Stimulated activated CD4-positive, alpha-beta T cell treated with anti-CD3 and anti-CD28 coated beads, Interleukin-1b, Interleukin-23, amount 100 ng/mL, for 24 hours (primary cell): Measurements from ENCODE around the gene KIF1A.

ENCODE experiments used
- DNase-seq, 4 experiments: peaks; one replicate each; pipeline ENCODE4 v3.0.0-alpha.2; 2020; ENCODE audit warnings: low read depth in 4 of 4, low spot score in 1 of 4

The KIF1A gene

DNA sequence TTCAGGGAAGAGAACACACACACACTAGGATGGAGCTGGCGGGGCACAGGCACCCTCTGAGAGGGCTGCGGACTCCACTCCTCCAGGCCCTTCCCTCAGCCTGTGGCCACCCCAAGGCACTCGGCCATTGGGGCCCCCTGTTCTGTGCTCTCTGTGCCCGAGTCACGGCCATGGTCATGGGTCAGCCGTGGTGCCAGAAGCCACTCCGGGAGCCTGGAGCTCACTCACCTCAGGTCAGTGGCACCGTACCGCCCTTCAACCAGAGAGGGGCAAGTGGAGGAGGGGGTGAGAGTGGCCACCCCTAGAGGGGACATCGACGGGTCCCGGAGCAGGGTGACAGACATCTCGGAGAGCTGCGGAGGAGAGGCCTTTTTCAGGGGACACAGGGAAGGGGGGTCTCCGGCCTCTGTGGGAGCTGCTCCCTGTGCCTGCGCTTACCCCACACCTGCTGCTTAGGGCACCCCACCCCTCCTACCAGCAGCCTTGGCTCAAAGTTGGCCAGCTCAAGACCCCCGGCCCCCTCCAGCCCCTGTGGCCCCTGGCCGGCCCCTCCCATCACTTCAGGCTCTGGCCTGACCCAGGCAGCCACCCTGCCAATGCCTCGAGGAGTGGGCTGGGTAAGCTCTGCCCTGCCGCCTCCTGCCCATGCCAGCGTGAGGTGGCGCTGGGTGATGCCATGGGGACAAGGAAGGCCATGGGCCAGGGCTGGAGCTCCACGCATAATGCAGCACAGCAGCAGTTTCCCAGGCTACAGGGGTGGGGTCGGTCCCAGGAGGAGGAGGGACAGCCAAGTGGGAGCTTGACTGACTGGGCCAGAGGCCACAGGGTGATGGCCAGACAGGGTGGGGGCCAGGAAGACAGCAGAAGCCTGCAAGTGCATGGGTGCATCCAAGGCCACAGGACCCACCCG lies 99.1 kb downstream of the KIF1A start:
- no peak for DNase-seq

DNA sequence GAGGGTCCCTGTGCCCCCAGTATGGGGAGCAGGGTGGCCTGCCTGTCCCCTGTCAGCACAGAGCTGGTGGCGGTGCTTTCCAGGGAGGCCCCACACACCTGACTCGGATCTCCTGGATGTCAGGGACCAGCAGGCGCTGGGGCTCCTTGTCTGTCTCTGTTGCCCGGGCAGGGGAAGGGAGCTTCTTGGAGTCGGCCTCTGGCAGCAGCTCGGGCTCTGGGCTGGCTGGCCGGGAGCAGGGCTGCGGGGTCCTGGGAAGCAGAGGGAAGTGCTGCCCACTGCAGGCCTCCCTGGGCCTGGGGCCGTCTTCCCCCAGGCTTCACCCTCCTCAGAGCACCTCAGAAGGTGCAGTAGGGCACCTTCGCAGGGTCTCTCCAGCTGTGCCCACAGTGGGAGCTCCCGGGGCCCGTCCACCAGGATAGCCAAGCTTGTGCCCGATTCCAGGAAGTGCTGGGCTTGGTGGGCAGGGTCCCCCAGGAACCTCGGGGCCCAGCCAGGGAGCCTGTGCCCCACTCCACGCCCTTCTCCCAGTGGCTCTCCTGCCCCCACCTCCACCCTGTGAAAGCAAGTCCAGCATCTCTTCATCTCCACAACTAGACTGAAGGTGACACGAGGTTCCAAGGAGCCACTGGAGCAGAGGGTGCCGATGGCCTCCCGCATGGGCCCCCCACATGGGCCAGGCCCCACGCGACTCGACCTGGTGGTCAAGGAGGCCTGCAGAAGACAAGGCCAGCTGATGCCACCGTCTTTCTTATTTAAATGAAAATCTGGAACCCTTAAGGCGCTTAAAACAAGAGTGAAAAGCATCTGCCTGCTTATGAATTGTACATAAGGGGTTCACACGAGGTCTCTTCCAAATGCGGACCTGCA lies 100.1 kb downstream of the KIF1A start:
- DNase-seq: no peak

DNA sequence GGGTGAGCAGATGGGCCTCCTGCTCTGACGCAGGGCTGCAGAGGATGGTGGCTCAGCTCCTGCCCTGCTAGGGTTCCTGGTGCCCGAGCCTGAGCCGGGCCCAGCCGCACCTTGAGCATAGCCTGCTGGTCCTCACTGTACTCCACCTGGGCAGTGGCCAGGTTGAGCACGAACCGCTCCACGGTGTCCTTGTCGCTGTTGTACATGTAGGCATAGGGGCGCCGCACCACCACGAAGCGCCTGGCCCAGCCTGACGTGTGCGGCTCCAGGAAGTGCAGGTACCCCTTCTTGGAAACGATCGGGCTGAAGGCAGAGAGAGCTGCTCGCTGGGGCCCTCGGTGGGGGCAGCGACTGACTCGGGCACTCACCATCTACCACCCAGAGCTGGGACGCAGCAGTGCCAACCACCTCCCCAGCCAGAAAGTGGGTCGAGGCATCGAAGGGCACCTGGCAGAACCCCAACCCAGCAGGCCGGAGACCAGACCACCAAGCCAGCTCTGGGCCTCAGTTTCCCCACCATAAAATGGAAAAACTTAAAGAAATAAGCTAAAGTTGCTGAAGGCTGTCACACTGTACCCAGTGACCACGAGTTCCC lies 101.0 kb downstream of the KIF1A start:
- no peak for DNase-seq

DNA sequence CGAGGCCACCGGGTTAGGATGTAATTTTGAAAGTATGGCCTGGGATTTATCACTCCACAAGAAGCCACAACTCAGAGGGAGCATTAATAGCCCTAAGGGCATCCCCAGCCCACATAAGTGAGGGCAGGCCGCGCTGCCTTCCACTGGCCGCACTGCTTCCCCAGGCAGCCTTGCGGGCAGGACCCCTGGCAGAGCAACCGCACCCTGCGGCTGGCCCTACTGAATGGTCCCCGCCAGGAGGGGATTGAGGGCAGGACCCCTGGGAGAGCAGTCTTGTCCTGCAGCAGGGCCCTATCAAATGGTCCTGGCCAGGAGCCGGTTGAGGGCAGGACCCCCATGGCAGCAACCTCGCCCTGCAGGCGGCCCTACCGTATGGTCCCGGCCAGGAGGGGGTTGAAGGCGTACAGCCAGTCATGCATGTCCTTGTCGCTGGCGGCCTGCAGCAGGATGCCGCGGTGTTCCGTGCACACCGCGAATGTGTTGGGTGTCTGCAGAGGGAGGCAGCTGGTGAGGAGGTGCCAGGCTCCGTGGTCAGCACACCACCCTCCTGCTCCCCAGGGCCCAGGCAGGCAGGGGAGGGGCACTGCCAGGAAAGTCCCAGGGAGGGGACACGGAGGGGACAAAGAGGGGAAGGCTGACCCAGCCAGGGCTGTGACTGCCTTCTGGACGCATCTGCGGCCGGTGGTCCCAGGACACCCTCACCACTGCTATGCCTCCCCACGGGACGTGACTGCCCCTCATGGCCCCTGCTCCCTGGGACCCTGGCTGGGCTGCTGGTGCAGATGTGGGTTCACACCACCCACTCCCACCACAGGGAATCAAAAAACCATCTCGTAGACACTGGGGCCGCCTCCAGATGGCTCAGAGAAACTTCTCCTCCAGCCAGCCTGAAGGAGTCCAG lies 102.1 kb downstream of the KIF1A start:
- no peak for DNase-seq

DNA sequence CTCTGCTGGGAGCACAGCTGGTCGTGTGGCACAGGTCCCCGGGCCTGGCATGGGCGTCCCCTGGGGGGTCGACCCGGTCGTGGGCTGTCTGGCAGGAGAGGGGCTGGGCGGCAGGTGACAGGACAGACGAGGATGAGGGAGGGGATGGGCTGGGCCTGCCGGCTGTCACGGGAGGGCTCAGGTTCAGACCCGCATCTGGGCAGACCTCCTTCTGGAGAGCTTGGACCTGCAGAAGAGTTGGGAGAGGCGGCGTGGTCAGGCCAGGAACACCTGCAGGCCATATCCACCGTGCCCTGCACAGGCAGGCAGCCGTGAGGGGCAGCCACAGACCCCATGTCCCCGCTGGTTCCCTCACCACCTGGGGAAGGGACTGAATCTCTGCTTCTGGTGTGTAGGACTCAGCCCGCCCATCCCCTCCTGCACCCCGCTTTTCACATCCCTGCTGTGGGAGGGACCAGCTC lies 102.8 kb downstream of the KIF1A start:
- DNase-seq: no peak

DNA sequence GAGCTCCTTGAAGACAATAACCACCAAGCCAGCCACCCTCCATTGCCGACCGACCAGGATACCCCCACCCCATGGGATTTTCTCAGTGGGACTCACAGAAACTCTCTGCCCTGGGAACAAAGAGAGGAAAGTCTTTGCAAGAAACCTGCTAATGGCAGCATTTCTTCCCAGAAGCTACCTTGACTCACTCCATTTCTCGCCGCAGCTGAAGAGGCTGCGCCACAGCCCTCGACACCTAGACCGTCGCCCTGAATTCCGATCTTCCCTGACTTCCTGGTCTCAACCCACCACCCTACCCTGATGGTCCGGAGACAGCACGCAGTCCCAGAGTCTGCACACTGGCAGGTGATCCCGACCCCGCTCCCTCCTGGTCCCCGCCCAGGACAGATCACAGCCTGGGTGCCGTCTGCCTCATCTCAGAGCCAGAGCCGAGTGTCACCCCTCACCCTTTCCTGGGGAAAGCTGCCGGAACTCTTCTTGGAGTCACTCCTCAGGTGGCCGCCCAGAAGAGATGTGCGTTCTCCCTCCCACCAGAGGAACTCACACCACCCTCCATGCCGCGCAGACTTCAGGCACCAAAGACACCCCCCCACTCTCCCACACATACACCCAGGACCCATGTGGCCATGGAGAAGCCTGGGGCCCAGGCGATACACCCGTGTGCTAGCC lies 103.8 kb downstream of the KIF1A start:
- no peak for DNase-seq

DNA sequence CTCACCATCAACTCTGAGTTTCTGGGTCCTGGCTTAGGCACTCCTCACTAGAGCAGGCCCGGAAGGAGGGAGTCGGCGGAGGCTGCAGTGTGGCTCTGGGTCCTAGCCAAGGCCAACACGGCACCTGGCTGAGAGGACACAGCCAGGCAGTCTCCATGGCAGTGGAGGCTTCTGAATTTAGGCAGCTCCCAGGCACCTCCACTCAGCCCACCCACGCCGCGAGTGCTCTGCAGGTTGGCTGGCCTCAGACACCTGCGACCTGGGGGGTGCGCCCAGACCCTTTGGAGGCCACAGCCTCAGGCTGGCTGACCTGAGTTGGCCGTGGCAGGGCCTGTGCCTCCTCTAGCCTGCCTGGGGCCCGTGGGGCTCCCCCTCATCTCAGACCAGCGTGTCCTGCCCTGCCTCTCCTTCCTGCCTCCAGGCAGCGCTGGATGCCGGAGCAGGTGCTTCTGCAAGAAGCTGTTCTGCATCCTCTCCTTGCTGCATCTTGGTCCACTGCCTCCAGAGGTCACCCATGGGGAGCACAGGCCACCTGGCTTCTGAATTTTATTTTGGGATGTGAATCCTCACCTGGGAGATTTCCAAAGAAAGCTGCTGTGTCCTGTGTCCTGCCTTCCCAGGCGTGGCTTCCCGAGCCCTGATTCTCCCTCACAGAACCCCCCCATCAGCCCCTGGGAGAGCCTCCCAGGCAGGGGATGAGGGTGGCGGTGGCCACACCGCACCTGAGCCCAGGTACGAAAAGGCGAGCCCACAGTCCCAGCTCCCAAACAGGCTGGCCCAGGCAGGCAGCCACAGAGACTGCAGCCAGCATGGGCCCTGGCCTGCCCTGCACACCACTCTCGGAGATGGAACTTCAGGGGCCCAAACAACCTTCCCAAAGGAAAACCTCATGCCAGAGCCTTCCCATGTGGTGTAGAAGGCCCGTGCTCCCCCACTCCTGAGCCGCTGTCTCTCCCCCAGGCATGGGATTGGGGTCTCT lies 105.0 kb downstream of the KIF1A start:
- DNase-seq: no peak

DNA sequence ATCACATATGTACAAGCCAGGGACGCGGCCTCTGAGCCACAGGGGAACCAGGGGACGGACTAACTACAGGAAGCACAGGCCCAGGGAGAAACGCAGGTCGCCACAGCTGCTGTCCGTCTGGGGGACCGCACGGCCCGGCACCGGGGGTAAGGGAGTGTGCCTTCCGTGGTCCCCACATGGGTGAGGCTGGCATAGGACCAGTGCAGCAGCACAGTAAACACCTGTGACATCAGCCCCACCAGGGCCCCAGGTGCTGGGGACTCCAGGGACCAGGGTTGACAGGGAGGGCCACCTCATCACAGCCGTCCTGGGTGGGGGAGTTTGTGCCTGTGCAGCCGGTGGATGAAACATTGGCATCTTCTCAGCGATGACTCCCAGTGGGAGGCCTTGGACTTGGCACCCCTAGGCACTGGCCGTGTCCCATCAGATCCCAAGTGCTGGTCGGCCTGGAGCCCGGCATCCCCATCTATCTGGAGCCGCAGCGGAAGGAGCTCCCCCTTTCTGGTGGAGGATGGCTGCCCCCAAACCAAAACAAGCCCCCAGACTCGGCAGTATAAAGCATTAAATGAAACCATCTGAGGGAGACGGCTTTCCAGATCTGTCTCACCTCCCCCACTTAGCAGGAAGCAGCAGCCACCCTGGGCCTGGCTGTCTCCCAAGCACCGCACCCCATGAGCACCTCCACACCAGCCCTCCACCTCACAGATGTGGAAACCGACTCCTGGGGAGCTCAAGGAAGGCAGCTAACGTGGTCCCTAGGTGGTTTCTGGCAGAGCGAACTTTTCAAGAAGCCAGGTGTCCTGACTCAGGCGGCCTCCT lies 105.9 kb downstream of the KIF1A start:
- DNase-seq: no peak

DNA sequence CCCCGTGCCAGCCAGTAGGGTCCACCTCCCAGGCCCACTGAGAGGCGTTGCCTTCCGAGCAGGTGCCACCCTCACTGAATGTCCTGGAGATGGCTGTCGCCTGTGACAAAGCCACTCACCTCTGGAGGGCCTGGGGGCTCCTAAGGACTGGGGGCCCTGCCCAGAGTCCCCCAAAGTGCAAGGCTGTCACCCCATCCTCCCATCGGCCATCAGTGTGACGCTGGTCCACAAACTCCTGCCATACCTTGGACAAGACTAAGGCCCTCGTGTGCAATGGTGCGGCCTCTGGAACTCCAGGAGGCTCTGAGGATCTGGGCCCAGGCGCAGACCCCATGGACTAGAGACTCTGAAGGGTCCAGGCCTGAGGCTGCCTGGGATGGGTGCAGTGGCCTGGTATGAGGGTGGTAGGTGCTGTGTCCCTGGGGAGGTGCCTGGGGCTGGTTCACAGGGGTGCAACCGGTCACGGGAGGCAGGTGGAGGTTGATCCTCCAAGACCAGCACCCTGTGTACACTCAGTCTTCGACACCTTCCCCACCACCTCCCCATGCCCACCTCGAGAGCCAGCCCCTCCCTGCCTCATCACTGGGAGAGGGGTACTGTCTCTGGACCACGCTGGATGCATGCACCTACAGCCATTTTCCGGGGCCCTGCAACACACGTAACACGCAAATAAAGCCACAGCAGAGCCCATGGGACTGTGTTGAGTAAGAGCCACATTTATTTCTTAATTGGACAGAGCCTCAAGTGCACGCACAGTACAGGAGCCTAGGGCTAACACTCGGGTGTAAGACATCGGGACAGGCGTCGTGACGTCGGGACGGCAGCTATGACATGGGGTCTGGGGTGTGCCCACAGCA lies 106.7 kb downstream of the KIF1A start:
- no peak for DNase-seq

DNA sequence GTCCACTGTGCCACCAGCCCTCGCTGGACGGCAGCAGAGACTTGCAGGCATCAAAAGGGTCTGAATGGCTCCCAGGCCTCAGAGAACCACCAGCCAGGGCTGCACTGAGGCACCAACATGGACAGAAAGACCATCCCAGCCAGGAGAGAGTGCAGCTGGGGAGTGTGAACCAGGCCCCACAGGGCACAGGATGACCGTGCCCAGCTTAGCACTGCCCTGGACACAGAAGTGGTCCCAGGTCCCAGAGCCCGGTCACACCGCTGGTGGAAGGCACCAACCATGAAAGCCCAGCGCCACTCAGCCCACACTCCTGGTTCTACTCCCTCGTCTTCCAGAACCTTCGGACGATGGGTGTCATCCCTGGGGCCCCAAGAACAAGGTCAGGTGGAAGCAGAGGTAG lies 107.9 kb downstream of the KIF1A start:
- DNase-seq: no peak

DNA sequence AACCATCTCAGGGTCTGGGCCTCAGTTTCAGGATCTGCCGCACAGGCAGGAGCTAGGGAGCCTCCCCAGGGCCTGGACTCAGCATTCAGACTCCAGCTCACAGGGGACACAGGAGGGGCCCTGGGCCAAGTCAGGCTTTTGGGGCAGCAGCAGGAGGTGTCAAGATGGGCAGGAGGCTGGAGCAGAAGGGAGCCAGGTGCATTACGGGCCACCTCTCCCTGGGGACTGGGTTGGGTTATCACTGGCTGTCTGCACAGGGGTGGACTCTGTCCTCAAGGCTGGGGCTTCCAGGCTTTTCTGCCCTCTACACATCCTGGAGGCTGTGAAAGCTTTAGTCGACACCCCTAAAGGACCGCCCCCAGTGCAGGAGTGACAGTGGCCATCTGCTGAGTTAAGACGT lies 108.3 kb downstream of the KIF1A start:
- no peak for DNase-seq

DNA sequence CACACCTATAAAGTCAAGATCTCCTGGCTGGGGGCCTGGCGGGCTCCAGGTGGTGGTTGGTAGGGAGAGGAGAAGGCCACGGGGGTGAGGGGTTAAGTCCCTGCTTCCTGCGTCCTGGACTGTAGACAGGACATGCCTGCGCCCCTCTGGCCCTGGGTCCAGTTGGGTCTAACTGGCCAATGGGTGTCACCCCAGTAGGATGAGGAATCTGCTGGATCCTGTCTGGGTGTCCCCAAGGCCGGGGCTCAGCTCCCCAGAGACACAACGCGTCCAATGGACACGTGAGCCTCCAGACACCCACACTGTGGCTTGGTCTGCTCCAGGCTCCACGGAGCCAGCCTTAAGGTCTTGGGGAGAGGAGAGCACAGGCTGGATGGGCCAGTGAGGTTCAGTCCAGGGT lies 108.7 kb downstream of the KIF1A start:
- no peak for DNase-seq

DNA sequence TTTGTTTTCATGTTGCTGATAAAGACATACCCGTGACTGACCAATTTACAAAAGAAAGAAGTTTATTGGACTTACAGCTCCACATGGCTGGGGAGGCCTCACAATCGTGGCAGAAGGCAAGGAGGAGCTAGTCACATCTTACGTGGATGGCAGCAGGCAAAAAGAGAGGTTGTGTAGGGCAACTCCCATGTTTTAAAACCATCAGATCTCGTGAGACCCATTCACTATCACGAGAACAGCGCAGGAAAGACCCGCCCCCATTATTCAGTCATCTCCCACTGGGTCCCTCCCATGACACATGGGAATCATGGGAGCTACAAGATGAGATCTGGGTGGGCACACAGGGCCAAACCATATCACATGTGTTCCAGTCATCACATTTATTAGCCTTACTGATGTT lies 111.6 kb downstream of the KIF1A start:
- DNase-seq: no peak

DNA sequence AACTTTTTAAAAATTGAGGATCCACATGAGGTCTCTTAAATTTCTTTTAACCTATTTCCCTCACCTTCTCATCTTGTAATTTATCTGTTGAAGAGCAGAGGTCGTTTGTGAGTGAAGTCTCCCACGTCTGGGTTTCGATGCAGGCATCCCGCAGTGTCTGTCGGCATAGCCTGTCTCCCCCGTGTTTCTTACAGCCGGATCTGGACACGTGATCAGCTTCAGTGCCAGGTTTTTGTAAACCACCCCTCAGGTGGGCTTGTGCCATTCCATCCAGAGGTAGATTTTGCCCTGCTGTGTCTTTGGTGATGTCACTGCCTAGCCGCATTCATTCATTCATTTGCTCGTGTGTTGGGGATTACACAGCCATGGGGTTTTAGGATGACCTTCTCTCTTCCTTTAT lies 112.2 kb downstream of the KIF1A start:
- no peak for DNase-seq

DNA sequence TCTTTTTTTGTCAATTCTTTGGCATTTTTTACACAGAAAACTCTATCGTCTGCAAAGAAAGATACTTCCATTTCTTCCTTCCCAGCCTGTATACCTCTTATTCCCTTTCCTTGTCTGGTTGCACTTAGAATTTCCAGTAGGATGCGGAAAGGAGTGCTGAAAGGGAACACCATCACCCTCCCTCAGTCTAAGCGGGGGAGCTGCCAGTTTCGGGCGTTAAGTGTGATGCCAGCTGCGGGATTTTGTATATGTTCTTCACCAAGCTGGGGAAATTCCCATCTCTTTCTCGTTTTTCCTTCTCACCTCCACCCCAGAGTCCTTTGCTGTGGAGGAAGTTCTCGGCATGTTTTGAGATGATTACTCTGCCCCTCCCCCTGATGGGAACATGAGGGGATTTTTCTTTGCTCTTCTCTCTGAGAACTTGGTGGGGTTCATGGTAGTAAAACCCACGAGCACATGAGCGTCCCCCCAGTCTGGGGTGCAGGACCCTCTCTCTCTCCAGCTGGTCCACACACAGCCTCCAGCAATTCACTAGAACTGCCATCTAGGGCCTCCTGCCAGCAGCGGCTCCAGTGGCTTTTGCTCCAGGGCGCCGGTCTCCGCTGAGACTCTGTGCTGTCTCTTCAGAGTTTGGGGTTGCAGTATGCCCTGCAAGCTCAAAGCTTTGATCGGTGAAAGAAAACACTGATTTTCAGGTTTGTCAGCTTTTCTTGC lies 112.8 kb downstream of the KIF1A start:
- DNase-seq: no peak

DNA sequence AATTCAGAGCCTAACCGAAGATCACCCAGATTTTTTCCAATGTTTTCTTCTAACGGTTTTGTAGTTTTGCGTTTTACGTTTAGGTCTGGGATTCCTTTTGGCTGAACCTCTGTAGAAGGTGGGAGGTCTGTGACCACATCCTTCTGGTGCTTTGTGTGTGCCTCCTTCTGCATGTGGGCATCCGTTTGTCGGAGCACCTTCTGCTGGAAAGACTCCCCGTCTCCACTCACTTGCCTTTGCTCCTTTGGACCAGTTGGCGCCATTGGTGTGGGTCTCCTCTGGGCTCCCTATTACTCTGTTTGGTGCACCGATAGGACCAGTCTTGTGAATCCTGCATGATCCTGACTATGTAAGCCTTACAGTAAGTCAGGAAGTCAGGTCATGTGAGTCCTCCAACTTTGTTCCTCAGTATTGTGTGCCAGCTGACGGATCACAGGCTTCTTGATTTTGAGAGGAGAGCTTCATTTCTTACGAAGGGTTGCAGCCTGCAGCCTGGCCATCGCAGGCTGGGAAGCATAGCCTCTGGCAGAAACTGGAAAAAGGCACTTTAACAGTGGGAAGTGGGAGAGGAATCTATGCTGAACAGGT lies 114.7 kb downstream of the KIF1A start:
- no peak for DNase-seq
